ENCODE results near the gene DCTD. TPM values are rescaled to one million over a fixed set of nuclear protein-coding genes. Genes with fewer than 3 reads are reported as not detected.
A peak's percentile ranks its signal among the peaks of the same experiment; 100 is the strongest.

DCTD gene
- total and polyA plus RNA-seq, 2 experiments from 2014 or later, result 133 to 170 TPM

GRCh38 chr4:182921608-182922007 is 4.4 kb upstream of the DCTD start:
- in situ Hi-C loops (cut with MboI), result no loop called here
- no peak for DNase-seq
- Histone ChIP-seq H3K27ac (no peak overlapping the region), H3K9me3 (ENCODE audit: low read depth) (no peaks in the 10 kb centered on the region), H3K4me3 (no peak overlapping the region), H3K9ac (no peak overlapping the region), H3K79me2 (ENCODE audit: insufficient read depth) (peaks cover under 1% of the 10 kb centered on the region), H3F3A (ENCODE audit: insufficient read depth) (peaks cover 13% of the 10 kb centered on the region), H3K9me2 (ENCODE audit: insufficient read depth) (no peaks in the 10 kb centered on the region), H3K27me3 (replicated peaks; ENCODE audit: insufficient read depth) (no peaks in the 10 kb centered on the region), H3K4me2 (ENCODE audit: unreplicated experiment) (no peak overlapping the region), H2AFZ (no peak overlapping the region), H4K20me1 (ENCODE audit: insufficient read depth) (no peaks in the 10 kb centered on the region), H3K4me1 (ENCODE audit: insufficient read depth) (peaks cover 7% of the 10 kb centered on the region), H3K36me3 (ENCODE audit: low read depth) (no peaks in the 10 kb centered on the region)
- WGBS, 2 experiments (ENCODE audit: low coverage in 1 of 2, low lambda C conversion rate in 2 of 2, missing lambda C conversion rate in 2 of 2), result 93 to 94% methylated on average over 4 of the region's 4 CpGs
- TF ChIP-seq EZH2 (IDR thresholded peaks at IDR 0.05; ENCODE audit: insufficient read depth, poor library complexity, severe bottlenecking), result no peak

GRCh38 chr4:182920676-182921075 is 3.5 kb upstream of the DCTD start:
- Histone ChIP-seq H3K36me3 (ENCODE audit: low read depth) (no peaks in the 10 kb centered on the region), H3K9me3 (ENCODE audit: low read depth) (no peaks in the 10 kb centered on the region), H3K4me3 (no peak overlapping the region), H3K4me2 (ENCODE audit: unreplicated experiment) (no peak overlapping the region), H3K4me1 (ENCODE audit: insufficient read depth) (peaks cover 16% of the 10 kb centered on the region), H3K9ac (no peak overlapping the region), H3K9me2 (ENCODE audit: insufficient read depth) (no peaks in the 10 kb centered on the region), H4K20me1 (ENCODE audit: insufficient read depth) (no peaks in the 10 kb centered on the region), H3K27ac (no peak overlapping the region), H3F3A (ENCODE audit: insufficient read depth) (peaks cover 13% of the 10 kb centered on the region), H2AFZ (no peak overlapping the region), H3K27me3 (replicated peaks; ENCODE audit: insufficient read depth) (no peaks in the 10 kb centered on the region), H3K79me2 (ENCODE audit: insufficient read depth) (peaks cover 10% of the 10 kb centered on the region)
- no peak for DNase-seq
- TF ChIP-seq EZH2 (IDR thresholded peaks at IDR 0.05; ENCODE audit: insufficient read depth, poor library complexity, severe bottlenecking), result no peak
- no peak for TF ChIP-seq EZH2phosphoT487 (IDR thresholded peaks at IDR 0.05; ENCODE audit: insufficient read depth, low read depth)
- 68 to 72% methylated on average over 4 of the region's 4 CpGs for WGBS, 2 experiments (ENCODE audit: low coverage in 1 of 2, low lambda C conversion rate in 2 of 2, missing lambda C conversion rate in 2 of 2)
- in situ Hi-C loops (cut with MboI), result no loop called here

- no peak for TF ChIP-seq EZH2phosphoT487 (IDR thresholded peaks at IDR 0.05; ENCODE audit: insufficient read depth, low read depth)
- no peak for TF ChIP-seq EZH2 (IDR thresholded peaks at IDR 0.05; ENCODE audit: insufficient read depth, poor library complexity, severe bottlenecking)
Measured at GRCh38 chr4:182918791-182919302, 1.7 kb upstream of the DCTD start.

GRCh38 chr4:182918044-182918607 is 940 bp upstream of the DCTD start:
- 7 to 8% methylated on average over 12 of the region's 12 CpGs for WGBS, 2 experiments (ENCODE audit: low coverage in 1 of 2, low lambda C conversion rate in 2 of 2, missing lambda C conversion rate in 2 of 2)
- Histone ChIP-seq H3K9ac (peak overlapping the region; percentile 92), H4K20me1 (ENCODE audit: insufficient read depth) (no peaks in the 10 kb centered on the region), H3K36me3 (ENCODE audit: low read depth) (peaks cover 20% of the 10 kb centered on the region; the same call in 1 of the 2 replicates), H3F3A (ENCODE audit: insufficient read depth) (peaks cover 13% of the 10 kb centered on the region), H3K4me2 (ENCODE audit: unreplicated experiment) (peak overlapping the region; percentile 82), H3K79me2 (ENCODE audit: insufficient read depth) (peaks cover 35% of the 10 kb centered on the region), H3K9me2 (ENCODE audit: insufficient read depth) (no peaks in the 10 kb centered on the region), H3K27ac (peak overlapping the region; percentile 88), H3K9me3 (ENCODE audit: low read depth) (no peaks in the 10 kb centered on the region), H3K27me3 (replicated peaks; ENCODE audit: insufficient read depth) (no peaks in the 10 kb centered on the region), H3K4me1 (ENCODE audit: insufficient read depth) (peaks cover 17% of the 10 kb centered on the region), H3K4me3 (peak overlapping the region; percentile 83), H2AFZ (peak overlapping the region; percentile 96)
- peak; percentile 28 for DNase-seq
- in situ Hi-C loops (cut with MboI), result no loop called here
- TF ChIP-seq EZH2phosphoT487 (IDR thresholded peaks at IDR 0.05; ENCODE audit: insufficient read depth, low read depth), result no peak

More at GRCh38 chr4:182918791-182919302, 1.7 kb upstream of the DCTD start:
- Histone ChIP-seq H3F3A (ENCODE audit: insufficient read depth) (peaks cover 13% of the 10 kb centered on the region), H3K9me2 (ENCODE audit: insufficient read depth) (no peaks in the 10 kb centered on the region), H3K27ac (no peak overlapping the region), H3K4me3 (no peak overlapping the region), H3K27me3 (replicated peaks; ENCODE audit: insufficient read depth) (no peaks in the 10 kb centered on the region), H3K9ac (no peak overlapping the region), H3K4me2 (ENCODE audit: unreplicated experiment) (no peak overlapping the region), H3K4me1 (ENCODE audit: insufficient read depth) (peaks cover 17% of the 10 kb centered on the region), H3K9me3 (ENCODE audit: low read depth) (no peaks in the 10 kb centered on the region), H2AFZ (no peak overlapping the region), H3K36me3 (ENCODE audit: low read depth) (0 out of 2 replicates have a peak, but pooled peaks cover 13% of the 10 kb centered on the region), H3K79me2 (ENCODE audit: insufficient read depth) (peaks cover 28% of the 10 kb centered on the region), H4K20me1 (ENCODE audit: insufficient read depth) (no peaks in the 10 kb centered on the region)
- peak; percentile 34 for DNase-seq
- in situ Hi-C loops (cut with MboI), result no loop called here
- 76 to 81% methylated on average over 7 of the region's 7 CpGs for WGBS, 2 experiments (ENCODE audit: low coverage in 1 of 2, low lambda C conversion rate in 2 of 2, missing lambda C conversion rate in 2 of 2)
